ENCODE results near the gene ZCCHC7. TPM values are rescaled to one million over a fixed set of nuclear protein-coding genes. Genes with fewer than 3 reads are reported as not detected.

Gene ZCCHC7
- total and polyA plus RNA-seq, 10 of the 15 experiments (the other 5 are each of a cell fraction or from before 2014, with no cell fraction given): 42.9 to 178 (median 53.3) TPM

- TF ChIP-seq JUNB (IDR thresholded peaks at IDR 0.05) (peak; percentile 85), MLLT1 (IDR thresholded peaks at IDR 0.05) (no peak), PBX3 (IDR thresholded peaks at IDR 0.05; ENCODE audit: insufficient replicate concordance, low read depth, low read length) (no peak), ZBED1 (IDR thresholded peaks at IDR 0.05; ENCODE audit: borderline replicate concordance) (0 out of 2 replicates have a peak, but pooled peaks have one; percentile 47), RBBP5 (conservative IDR thresholded peaks at IDR 0.05) (no peak), PKNOX1 (IDR thresholded peaks at IDR 0.05) (no peak; the same call in 1 of the 2 replicates), FOS (IDR thresholded peaks at IDR 0.05; ENCODE audit: borderline replicate concordance, extremely low read depth, insufficient read length) (no peak), PAX8 (IDR thresholded peaks at IDR 0.05) (no peak), ZNF217 (IDR thresholded peaks at IDR 0.05) (no peak), PAX5 (IDR thresholded peaks at IDR 0.05; ENCODE audit: borderline replicate concordance, low read depth, low read length) (no peak), NKRF (conservative IDR thresholded peaks at IDR 0.05) (no peak), ZNF622 (IDR thresholded peaks at IDR 0.05) (no peak), TCF3 (IDR thresholded peaks at IDR 0.05; ENCODE audit: borderline replicate concordance, insufficient read depth, low read depth, low read length) (no peak), POLR2A (IDR thresholded peaks at IDR 0.05; ENCODE audit: low read depth, low read length) (no peak), CREM (IDR thresholded peaks at IDR 0.05; ENCODE audit: low read depth) (peak; percentile 67), DPF2 (IDR thresholded peaks at IDR 0.05) (no peak), ZNF274 (IDR thresholded peaks at IDR 0.05; ENCODE audit: insufficient read depth, insufficient read length) (no peak), RELA (IDR thresholded peaks at IDR 0.05; ENCODE audit: borderline replicate concordance, partially characterized antibody) (no peak), CEBPB (IDR thresholded peaks at IDR 0.05; ENCODE audit: borderline replicate concordance in 1 of 2, low read depth in 2 of 2, low read length in 2 of 2) (no peak; a peak in 1 of 4 replicates), CBX5 (IDR thresholded peaks at IDR 0.05; ENCODE audit: low read depth) (no peak), IRF3 (IDR thresholded peaks at IDR 0.05) (no peak), WRNIP1 (IDR thresholded peaks at IDR 0.05; ENCODE audit: borderline replicate concordance, low read depth, low read length) (no peak), NRF1 (conservative IDR thresholded peaks at IDR 0.05; ENCODE audit: low read depth, low read length) (no peak), SMC3 (IDR thresholded peaks at IDR 0.05; ENCODE audit: borderline replicate concordance, low read length) (no peak)
- TF ChIP-seq, protein P1, sequence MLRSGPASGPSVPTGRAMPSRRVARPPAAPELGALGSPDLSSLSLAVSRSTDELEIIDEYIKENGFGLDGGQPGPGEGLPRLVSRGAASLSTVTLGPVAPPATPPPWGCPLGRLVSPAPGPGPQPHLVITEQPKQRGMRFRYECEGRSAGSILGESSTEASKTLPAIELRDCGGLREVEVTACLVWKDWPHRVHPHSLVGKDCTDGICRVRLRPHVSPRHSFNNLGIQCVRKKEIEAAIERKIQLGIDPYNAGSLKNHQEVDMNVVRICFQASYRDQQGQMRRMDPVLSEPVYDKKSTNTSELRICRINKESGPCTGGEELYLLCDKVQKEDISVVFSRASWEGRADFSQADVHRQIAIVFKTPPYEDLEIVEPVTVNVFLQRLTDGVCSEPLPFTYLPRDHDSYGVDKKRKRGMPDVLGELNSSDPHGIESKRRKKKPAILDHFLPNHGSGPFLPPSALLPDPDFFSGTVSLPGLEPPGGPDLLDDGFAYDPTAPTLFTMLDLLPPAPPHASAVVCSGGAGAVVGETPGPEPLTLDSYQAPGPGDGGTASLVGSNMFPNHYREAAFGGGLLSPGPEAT (IDR thresholded peaks at IDR 0.05; ENCODE audit: low read depth): no peak
These were observed 170.6 kb downstream of the ZCCHC7 start (continued) for GRCh38 chr9:37290940-37291485.

Data from GM12878 (cell line).